GM23338 (cell line): ENCODE measurements around the gene ZNF324B. TPM values are rescaled to one million over a fixed set of nuclear protein-coding genes. Genes with fewer than 3 reads are reported as not detected.

Source experiments
- ATAC-seq: fragments of 200-7000 bp; cut with Tn5 transposase; 3 replicates; pipeline ENCODE4 v1.9.1; 2020
- DNase-seq: peaks from one replicate; pipeline ENCODE4 v3.0.0-alpha.2; 2015; ENCODE audit warnings: low spot score
- H2AFZ ChIP-seq: fragments of 200-600 bp; sonication (generic); 2 replicates; pipeline ENCODE4 v1.8.0; 2016; ENCODE audit warnings: antibody characterized with exemption, mild to moderate bottlenecking, moderate library complexity
- H3F3A ChIP-seq: fragments of 200-600 bp; sonication (generic); replicated peaks from 2 replicates; pipeline ENCODE4 v1.8.0; 2017; ENCODE audit warnings: antibody characterized with exemption, mixed run types, low read depth
- H3K27ac ChIP-seq: fragments of 200-600 bp; sonication (generic); 2 replicates; pipeline ENCODE4 v1.6.1; 2016; ENCODE audit warnings: low read depth
- H3K27me3 ChIP-seq: fragments of 200-600 bp; sonication (generic); 2 replicates; pipeline ENCODE4 v1.8.0; 2016; ENCODE audit warnings: mild to moderate bottlenecking, mixed run types, moderate library complexity; ENCODE audit not compliant: insufficient read depth
- H3K36me3 ChIP-seq: fragments of 200-600 bp; sonication (generic); 2 replicates; pipeline ENCODE4 v1.8.0; 2016; ENCODE audit warnings: mild to moderate bottlenecking; ENCODE audit not compliant: insufficient read depth
- H3K4me1 ChIP-seq: fragments of 200-600 bp; sonication (generic); 2 replicates; pipeline ENCODE4 v1.8.0; 2016; ENCODE audit warnings: mild to moderate bottlenecking, moderate library complexity; ENCODE audit not compliant: insufficient read depth
- H3K4me2 ChIP-seq: fragments of 200-600 bp; sonication (generic); 2 replicates; pipeline ENCODE4 v1.7.1; 2017; ENCODE audit warnings: mixed run types
- H3K4me3 ChIP-seq: fragments of 200-600 bp; sonication (generic); 2 replicates; pipeline ENCODE4 v1.6.1; 2016; ENCODE audit warnings: mixed run types
- H3K79me2 ChIP-seq: fragments of 200-600 bp; sonication (generic); replicated peaks from 2 replicates; pipeline ENCODE4 v1.8.0; 2017; ENCODE audit warnings: mild to moderate bottlenecking; ENCODE audit not compliant: insufficient read depth
- H3K9me2 ChIP-seq: fragments of 200-600 bp; sonication (generic); 2 replicates; pipeline ENCODE4 v1.8.0; 2017; ENCODE audit not compliant: insufficient read depth
- H4K20me1 ChIP-seq: fragments of 200-600 bp; sonication (generic); replicated peaks from 2 replicates; pipeline ENCODE4 v1.8.0; 2017; ENCODE audit warnings: mild to moderate bottlenecking; ENCODE audit not compliant: insufficient read depth
- H3K27ac Mint-ChIP-seq: 2 replicates; pipeline ENCODE4 v1.8.0; 2020; ENCODE audit warnings: inconsistent platforms, mild to moderate bottlenecking, moderate library complexity, mixed read lengths
- H3K27me3 Mint-ChIP-seq: 3 replicates; pipeline ENCODE4 v1.8.0; 2022; ENCODE audit warnings: low read depth, mild to moderate bottlenecking, moderate library complexity, mixed read lengths, inconsistent platforms; ENCODE audit not compliant: insufficient read depth, poor library complexity
- H3K36me3 Mint-ChIP-seq: 3 replicates; pipeline ENCODE4 v1.8.0; 2021; ENCODE audit warnings: low read depth, mild to moderate bottlenecking, inconsistent platforms, moderate library complexity, mixed read lengths
- H3K4me1 Mint-ChIP-seq: 3 replicates; pipeline ENCODE4 v1.8.0; 2020; ENCODE audit warnings: mild to moderate bottlenecking, inconsistent platforms, mixed read lengths
- H3K4me3 Mint-ChIP-seq: 3 replicates; pipeline ENCODE4 v1.8.0; 2021; ENCODE audit warnings: moderate library complexity, mild to moderate bottlenecking, inconsistent platforms, mixed read lengths
- H3K9me3 Mint-ChIP-seq: 3 replicates; pipeline ENCODE4 v1.8.0; 2020; ENCODE audit warnings: moderate library complexity, mild to moderate bottlenecking, inconsistent platforms, mixed read lengths
- EZH2 ChIP-seq: fragments of 200-600 bp; sonication (generic); IDR thresholded peaks from one replicate; pipeline ENCODE4 v1.8.0; 2017; ENCODE audit warnings: antibody characterized with exemption, mild to moderate bottlenecking, low read depth; ENCODE audit not compliant: unreplicated experiment
- JUNB ChIP-seq: IDR thresholded peaks from one replicate; pipeline ENCODE4 v1.6.1; 2016; ENCODE audit warnings: antibody characterized with exemption; ENCODE audit not compliant: unreplicated experiment
- STAT1 ChIP-seq: IDR thresholded peaks from one replicate; pipeline ENCODE4 v1.6.1; 2016; ENCODE audit warnings: antibody characterized with exemption; ENCODE audit not compliant: unreplicated experiment
- polyA plus RNA-seq: library from polyadenylated mRNA; unstranded; fragments of >200 nt; fragmentation: Nextera tagmentation; extraction: Ambion mirVana; gene quantifications from 2 replicates; pipeline ENCODE4 v1.2.1, GENCODE V29; 2016
- total RNA-seq: library from RNA; depleted of rRNA; stranded (reverse); fragments of >200 nt; shearing (Covaris generic); gene quantifications from 2 replicates; pipeline ENCODE4 v1.2.3, GENCODE V29; 2014
- TF ChIP-seq, protein P1 (sequence below), 2 experiments: fragments of 200-600 bp in 1 of 2; sonication (generic) in 1 of 2; conservative IDR thresholded peaks; 2 replicates each; pipeline versions ENCODE4 v1.5.1 to v1.6.1; 2016 to 2017; ENCODE audit warnings: antibody characterized with exemption in 2 of 2, low read depth in 2 of 2, mild to moderate bottlenecking in 2 of 2, moderate library complexity in 1 of 2
- TF ChIP-seq, protein P2 (sequence below): IDR thresholded peaks from one replicate; pipeline ENCODE4 v1.6.1; 2018; ENCODE audit warnings: antibody characterized with exemption; ENCODE audit not compliant: unreplicated experiment

The ZNF324B gene
- total and polyA plus RNA-seq, 2 experiments from 2014 or later: 0.50 to 4.7 TPM

DNA sequence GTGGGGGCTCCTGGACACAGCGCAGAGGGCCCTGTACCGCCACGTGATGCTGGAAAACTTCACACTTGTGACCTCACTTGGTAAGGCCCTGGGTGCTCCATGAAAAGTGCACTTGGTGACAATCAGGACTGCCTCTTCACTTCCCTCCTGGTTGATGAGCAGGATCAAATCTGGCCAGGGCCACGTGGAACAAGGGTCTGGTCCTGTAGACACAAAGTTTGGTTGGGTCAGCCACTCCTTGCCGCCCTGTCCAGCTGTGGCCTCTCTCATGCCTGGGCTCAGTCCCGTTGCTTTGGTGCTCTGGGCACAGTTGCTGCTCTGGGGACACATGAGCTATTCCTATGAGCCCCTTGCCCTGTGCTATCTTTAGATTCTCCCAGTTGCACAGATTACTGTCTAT, 2.3 kb downstream of the ZNF324B start (continued):
- TF ChIP-seq STAT1: no peak
- TF ChIP-seq, protein P1, sequence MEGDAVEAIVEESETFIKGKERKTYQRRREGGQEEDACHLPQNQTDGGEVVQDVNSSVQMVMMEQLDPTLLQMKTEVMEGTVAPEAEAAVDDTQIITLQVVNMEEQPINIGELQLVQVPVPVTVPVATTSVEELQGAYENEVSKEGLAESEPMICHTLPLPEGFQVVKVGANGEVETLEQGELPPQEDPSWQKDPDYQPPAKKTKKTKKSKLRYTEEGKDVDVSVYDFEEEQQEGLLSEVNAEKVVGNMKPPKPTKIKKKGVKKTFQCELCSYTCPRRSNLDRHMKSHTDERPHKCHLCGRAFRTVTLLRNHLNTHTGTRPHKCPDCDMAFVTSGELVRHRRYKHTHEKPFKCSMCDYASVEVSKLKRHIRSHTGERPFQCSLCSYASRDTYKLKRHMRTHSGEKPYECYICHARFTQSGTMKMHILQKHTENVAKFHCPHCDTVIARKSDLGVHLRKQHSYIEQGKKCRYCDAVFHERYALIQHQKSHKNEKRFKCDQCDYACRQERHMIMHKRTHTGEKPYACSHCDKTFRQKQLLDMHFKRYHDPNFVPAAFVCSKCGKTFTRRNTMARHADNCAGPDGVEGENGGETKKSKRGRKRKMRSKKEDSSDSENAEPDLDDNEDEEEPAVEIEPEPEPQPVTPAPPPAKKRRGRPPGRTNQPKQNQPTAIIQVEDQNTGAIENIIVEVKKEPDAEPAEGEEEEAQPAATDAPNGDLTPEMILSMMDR (conservative IDR thresholded peaks at IDR 0.05; ENCODE audit: low read depth in 2 of 2): no peak

- no peak overlapping the region for H2AFZ ChIP-seq
- Mint-ChIP-seq H3K36me3 (peaks cover 3% of the 10 kb centered on the region; the same call in 1 of the 3 replicates), H3K9me3 (peaks cover 9% of the 10 kb centered on the region; the same call in 2 of the 3 replicates), H3K27me3 (peaks cover 24% of the 10 kb centered on the region), H3K4me1 (peaks cover 5% of the 10 kb centered on the region; the same call in 2 of the 3 replicates), H3K4me3 (no peak overlapping the region), H3K27ac (no peak overlapping the region)
- no peak overlapping the region for H3K4me3 ChIP-seq
- H3K27ac ChIP-seq: no peak overlapping the region
- H3K4me2 ChIP-seq: no peak overlapping the region
- no peaks in the 10 kb centered on the region; the same call in 1 of the 2 replicates for H3K4me1 ChIP-seq
- H3K9me2 ChIP-seq: peaks cover 4% of the 10 kb centered on the region; the same call in 1 of the 2 replicates
- ATAC-seq (no peak), DNase-seq (no peak)
- TF ChIP-seq EZH2: no peak
- TF ChIP-seq STAT1: no peak
- TF ChIP-seq, protein P2, sequence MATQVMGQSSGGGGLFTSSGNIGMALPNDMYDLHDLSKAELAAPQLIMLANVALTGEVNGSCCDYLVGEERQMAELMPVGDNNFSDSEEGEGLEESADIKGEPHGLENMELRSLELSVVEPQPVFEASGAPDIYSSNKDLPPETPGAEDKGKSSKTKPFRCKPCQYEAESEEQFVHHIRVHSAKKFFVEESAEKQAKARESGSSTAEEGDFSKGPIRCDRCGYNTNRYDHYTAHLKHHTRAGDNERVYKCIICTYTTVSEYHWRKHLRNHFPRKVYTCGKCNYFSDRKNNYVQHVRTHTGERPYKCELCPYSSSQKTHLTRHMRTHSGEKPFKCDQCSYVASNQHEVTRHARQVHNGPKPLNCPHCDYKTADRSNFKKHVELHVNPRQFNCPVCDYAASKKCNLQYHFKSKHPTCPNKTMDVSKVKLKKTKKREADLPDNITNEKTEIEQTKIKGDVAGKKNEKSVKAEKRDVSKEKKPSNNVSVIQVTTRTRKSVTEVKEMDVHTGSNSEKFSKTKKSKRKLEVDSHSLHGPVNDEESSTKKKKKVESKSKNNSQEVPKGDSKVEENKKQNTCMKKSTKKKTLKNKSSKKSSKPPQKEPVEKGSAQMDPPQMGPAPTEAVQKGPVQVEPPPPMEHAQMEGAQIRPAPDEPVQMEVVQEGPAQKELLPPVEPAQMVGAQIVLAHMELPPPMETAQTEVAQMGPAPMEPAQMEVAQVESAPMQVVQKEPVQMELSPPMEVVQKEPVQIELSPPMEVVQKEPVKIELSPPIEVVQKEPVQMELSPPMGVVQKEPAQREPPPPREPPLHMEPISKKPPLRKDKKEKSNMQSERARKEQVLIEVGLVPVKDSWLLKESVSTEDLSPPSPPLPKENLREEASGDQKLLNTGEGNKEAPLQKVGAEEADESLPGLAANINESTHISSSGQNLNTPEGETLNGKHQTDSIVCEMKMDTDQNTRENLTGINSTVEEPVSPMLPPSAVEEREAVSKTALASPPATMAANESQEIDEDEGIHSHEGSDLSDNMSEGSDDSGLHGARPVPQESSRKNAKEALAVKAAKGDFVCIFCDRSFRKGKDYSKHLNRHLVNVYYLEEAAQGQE: no peak
- TF ChIP-seq JUNB: no peak
- TF ChIP-seq, protein P1 (conservative IDR thresholded peaks at IDR 0.05; ENCODE audit: low read depth in 2 of 2): no peak
- H3K27me3 ChIP-seq: peaks cover 12% of the 10 kb centered on the region
- H3K79me2 ChIP-seq: no peaks in the 10 kb centered on the region
- H3F3A ChIP-seq: 0 out of 2 replicates have a peak, but pooled peaks cover 3% of the 10 kb centered on the region
- H3K36me3 ChIP-seq: no peaks in the 10 kb centered on the region
- H4K20me1 ChIP-seq: no peaks in the 10 kb centered on the region
These were observed 3.9 kb downstream of the ZNF324B start for GRCh38 chr19:58455306-58455705.
